Upper lobe of left lung (tissue), 4 donors: ENCODE data around the gene MFRP.

Source experiments
- CTCF ChIP-seq, 6 experiments: fragments of 450-650 bp in 4 of 6; fragments of 200-600 bp in 2 of 6; sonication (generic) in 2 of 6; IDR thresholded peaks; one replicate each; pipeline ENCODE4 v1.5.1; 2016 to 2019; ENCODE audit warnings: antibody characterized with exemption in 6 of 6
- POLR2A ChIP-seq, 4 donors: fragments of 450-650 bp; IDR thresholded peaks; one replicate each; pipeline ENCODE4 v1.5.1; 2016 to 2017; ENCODE audit warnings: antibody characterized with exemption in 4 of 4, mild to moderate bottlenecking in 2 of 4
- POLR2AphosphoS5 ChIP-seq, 2 donors: sonication (generic); formaldehyde crosslinking; IDR thresholded peaks; one replicate each; pipeline ENCODE4 v1.5.1; 2017; ENCODE audit warnings: antibody characterized with exemption in 2 of 2

GRCh38 chr11:119303227-119303718 is 43.2 kb downstream of the MFRP start:
- no peak for TF ChIP-seq CTCF (IDR thresholded peaks at IDR 0.05)
- no peak for TF ChIP-seq POLR2AphosphoS5 (IDR thresholded peaks at IDR 0.05)
- no peak for TF ChIP-seq POLR2A (IDR thresholded peaks at IDR 0.05)
